Fibroblast of the aortic adventitia (primary cell): Measurements from ENCODE around the gene EXOC6. TPM values are rescaled to one million over a fixed set of nuclear protein-coding genes. Genes with fewer than 3 reads are reported as not detected.
"Not testable (repeated sequence)": the region's sequence is repeated elsewhere in the genome, so short reads cannot be mapped to it uniquely, and the experiment has no call there.

Source experiments
- DNase-seq: peaks from one replicate; pipeline ENCODE4 v3.0.0-alpha.2; 2010; ENCODE audit warnings: low read depth
- H3K4me3 ChIP-seq: 2 replicates; pipeline ENCODE4 v1.5.1; 2011; ENCODE audit warnings: low read depth, mild to moderate bottlenecking, control low read depth, low read length, moderate library complexity
- CTCF ChIP-seq: IDR thresholded peaks from 2 replicates; pipeline ENCODE4 v1.5.1; 2011; ENCODE audit warnings: mild to moderate bottlenecking, low read length, control low read depth, inconsistent platforms; ENCODE audit not compliant: insufficient read depth
- total RNA-seq: library from RNA; depleted of rRNA; stranded (reverse); fragments of >200 nt; gene quantifications from 2 replicates; pipeline ENCODE4 v1.2.3, GENCODE V29; 2012; ENCODE audit warnings: low replicate concordance

The EXOC6 gene
- total RNA-seq, 1 donor: 16.5 TPM

- TF ChIP-seq CTCF: no peak
- H3K4me3 ChIP-seq: no peak overlapping the region
- DNase-seq: no peak
Measured at GRCh38 chr10:92970301-92971070, 122.2 kb downstream of the EXOC6 start.

GRCh38 chr10:92972066-92972870 is 123.9 kb downstream of the EXOC6 start:
- DNase-seq: peak; percentile 82
- no peak for TF ChIP-seq CTCF
- H3K4me3 ChIP-seq: peak overlapping the region; percentile 19

GRCh38 chr10:92972886-92973285 is 124.6 kb downstream of the EXOC6 start:
- TF ChIP-seq CTCF: no peak
- DNase-seq: no peak
- no peak overlapping the region for H3K4me3 ChIP-seq

- not testable (repeated sequence) for DNase-seq, H3K4me3 ChIP-seq
Measured at GRCh38 chr10:92976278-92976677, 128.0 kb downstream of the EXOC6 start.

GRCh38 chr10:92989250-92989649 is 140.9 kb downstream of the EXOC6 start:
- no peak for TF ChIP-seq CTCF
- no peak for DNase-seq

GRCh38 chr10:92990615-92991014 is 142.3 kb downstream of the EXOC6 start:
- DNase-seq: no peak

More at GRCh38 chr10:92989250-92989649, 140.9 kb downstream of the EXOC6 start:
- H3K4me3 ChIP-seq: no peak overlapping the region

More at GRCh38 chr10:92990615-92991014, 142.3 kb downstream of the EXOC6 start:
- TF ChIP-seq CTCF: no peak
- H3K4me3 ChIP-seq: no peak overlapping the region
